HG03025 (cell line): Measurements from ENCODE around the gene TIPRL.
"Not testable (repeated sequence)": the region's sequence is repeated elsewhere in the genome, so short reads cannot be mapped to it uniquely, and the experiment has no call there.

Experiments used
- ATAC-seq: cut with Tn5 transposase; IDR thresholded peaks from one replicate; pipeline ENCODE4 v1.9.1; 2021; ENCODE audit warnings: mild to moderate bottlenecking, moderate library complexity; ENCODE audit not compliant: unreplicated experiment, low FRiP score

The TIPRL gene

DNA sequence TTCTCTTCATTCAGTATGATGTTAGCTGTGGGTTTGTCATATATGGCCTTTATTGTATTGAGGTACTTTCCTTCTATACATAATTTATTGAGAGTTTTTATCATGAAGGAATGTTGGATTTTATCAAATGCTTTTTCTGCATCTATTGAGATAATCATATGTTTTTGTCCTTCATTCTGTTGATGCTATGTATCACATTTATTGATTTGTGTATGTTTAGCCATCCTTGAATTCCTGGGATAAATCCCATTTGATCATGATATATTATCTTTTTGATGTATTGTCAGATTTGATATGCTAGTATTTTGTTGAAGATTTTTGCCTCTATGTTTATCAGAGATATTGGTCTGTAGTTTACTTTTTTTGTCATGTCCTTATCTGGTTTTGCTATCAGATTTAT lies 21.1 kb upstream of the TIPRL start:
- no peak for ATAC-seq

- no peak for ATAC-seq
Observed at GRCh38 chr1:168159251-168159650, 19.5 kb upstream of the TIPRL start.

GRCh38 chr1:168159979-168160378 lies 18.8 kb upstream of the TIPRL start:
- no peak for ATAC-seq

- no peak for ATAC-seq
Observed at GRCh38 chr1:168161459-168161858, 17.3 kb upstream of the TIPRL start.

DNA sequence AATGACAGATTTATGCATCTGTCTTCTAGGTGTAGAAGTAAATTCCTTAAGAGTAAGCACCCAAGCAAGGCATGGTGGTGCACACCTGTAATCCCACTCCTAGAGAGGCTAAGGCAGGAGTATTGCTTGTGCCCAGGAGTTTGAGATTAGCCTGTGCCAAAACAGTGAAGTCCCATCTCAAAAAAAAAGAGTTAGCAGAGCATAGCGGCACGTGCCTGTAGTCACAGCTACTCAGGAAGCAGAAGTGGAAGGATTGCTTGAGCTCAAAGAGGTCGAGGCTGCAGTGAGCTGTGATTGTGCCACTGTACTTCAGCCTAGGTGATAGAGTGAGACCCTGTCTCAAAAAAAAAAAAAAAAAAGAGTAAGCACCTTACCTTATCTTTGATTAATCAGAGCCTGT lies 15.1 kb upstream of the TIPRL start:
- no peak for ATAC-seq

GRCh38 chr1:168164771-168165170 lies 14.0 kb upstream of the TIPRL start:
- ATAC-seq, result no peak

DNA sequence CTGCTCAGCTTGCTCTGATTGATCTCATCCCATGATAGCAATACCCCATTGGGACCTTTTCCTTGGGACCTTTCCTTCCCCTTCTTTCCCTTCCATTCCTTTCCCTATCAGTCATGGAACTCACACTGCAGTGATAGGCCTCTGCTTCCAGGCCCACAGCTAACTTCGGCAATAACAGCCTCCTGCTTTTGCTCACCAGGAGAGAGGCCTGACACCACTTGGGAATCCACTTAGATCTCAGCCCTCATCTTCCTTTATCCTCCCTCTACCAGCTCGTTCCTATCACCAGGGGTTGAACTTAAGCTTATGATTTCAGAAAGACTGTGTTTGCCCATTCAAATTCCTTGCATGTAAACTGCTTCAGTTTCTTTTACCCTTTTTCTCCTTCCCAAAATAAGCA lies 11.0 kb upstream of the TIPRL start:
- no peak for ATAC-seq

DNA sequence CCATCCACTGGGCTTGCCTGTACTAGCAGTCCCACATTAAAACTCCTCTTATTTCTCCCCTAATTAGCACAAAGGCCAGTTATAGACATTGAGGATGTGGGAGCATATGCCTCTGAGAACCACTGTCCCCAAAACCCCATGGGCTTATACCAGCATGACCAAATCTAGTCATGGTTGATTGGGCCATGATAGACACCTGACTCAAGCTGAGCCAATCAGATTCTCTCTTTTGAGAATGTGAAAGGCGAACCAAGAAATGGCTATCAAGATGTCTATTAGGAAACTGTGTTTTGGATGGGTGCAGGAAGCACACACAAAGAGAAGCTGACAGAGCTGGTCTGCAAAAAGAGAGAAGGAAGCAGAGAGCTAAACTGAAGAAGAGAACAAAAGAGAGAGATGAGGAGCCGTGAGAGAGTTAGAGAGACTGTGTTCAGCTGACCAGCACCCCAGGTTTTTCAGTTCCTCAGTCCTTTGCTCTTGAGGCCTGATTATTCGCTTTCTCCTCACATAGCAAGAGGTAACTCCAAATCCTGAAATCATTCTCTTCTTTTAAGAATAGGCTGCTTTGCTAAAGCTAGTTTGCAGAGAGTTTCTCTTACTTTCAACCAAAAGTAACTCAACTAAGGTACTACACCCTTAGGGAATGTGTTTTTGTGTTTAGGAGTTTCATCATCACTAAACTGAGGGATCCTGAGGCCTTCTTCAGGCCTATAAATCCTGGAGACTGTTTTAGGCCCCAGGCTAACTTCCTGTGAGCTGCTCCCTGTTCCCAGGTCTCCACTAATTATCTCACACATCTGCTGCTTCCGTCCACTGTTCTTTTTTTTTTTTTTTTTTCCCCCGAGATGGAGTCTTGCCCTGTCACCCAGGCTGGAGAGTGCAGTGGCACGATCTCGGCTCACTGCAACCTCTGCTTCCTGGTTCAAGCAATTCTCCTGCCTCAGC lies 7.9 kb upstream of the TIPRL start:
- ATAC-seq, result no peak

DNA sequence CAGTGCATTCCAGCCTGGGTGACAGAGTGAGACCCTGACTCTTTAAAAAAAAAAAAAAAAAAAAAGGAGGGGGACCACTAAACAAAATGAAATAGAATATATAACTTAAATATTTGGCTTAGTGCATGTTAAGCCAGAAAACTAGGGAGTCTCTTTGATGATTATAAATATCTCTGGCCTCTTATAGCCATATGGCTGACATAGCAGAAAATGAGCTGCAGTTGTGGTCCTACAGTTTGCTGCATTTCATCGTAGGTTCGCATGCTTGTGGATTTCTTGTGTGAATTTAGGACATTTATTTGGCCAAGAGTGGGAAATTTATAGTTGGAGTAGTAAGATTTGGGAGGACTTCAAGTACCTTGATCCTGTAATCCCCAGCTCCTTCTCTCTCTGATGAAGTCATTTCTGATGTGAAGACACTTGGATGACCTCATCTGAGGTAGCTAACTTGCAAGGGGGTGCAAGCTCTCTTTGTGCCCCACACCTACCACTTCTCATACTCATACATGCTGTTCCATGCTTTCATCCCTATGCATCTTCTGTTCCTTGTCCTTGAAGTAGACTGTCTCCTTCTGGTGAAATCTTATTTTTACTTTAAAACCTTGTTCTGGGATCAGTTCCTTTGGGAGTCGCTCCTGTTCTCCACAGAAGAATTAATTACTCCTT lies 6.4 kb upstream of the TIPRL start:
- no peak for ATAC-seq

GRCh38 chr1:168178227-168178637 lies 530 bp upstream of the TIPRL start:
- no peak for ATAC-seq

DNA sequence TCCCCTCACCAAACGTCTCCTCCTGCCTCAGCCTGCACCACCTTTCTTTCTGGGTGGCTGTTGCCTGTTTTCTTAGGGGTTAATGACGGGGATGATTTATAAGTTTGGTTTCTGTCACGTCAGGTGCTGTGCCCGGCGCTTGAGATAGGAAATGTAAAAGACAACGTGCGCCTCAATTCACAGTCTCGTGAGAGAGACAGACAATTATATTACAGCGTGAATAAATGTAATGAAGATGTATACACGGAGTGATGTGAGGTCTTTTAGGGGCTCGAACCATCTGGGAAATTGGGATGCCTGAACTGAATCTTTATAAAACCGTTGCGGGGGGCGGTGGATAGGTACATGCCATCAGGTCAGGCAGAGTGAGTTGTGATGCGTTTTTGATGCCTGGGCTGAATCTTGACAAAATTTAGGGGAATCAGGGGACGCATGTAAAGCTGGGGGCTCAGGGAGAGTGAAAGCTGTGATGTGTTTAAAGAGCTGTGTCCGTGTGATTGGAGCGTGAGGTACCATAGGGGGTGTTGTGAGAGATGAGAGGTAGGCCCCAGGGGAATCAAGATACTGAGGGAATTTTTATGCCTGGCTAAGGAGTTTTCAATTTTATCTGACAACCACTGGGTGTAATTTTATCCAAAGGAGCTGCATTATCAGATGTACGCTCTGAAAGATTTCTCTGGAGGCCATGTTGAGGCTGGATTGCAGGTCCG lies 831 bp downstream of the TIPRL start:
- ATAC-seq, result no peak

DNA sequence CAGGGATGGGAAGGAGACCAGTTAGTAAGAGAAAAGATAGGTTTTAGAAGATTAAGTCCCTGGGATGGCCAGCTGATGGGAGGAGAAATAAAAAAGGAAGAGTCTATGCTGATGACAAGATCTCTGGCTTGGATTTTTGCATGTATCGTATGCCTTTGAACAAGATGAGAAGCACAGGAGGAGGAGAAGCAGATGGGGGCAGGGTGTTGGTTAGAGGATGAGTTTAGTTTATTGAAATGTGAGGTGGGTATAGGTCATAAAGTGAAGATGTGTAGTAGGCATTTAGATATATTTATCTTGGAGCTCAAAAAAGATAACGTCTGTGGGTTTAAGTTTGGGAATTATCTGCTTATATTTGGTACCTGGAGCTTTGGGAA lies 1.4 kb downstream of the TIPRL start:
- no peak for ATAC-seq

- ATAC-seq, result not testable (repeated sequence)
Observed at GRCh38 chr1:168181063-168181720, 2.4 kb downstream of the TIPRL start.

DNA sequence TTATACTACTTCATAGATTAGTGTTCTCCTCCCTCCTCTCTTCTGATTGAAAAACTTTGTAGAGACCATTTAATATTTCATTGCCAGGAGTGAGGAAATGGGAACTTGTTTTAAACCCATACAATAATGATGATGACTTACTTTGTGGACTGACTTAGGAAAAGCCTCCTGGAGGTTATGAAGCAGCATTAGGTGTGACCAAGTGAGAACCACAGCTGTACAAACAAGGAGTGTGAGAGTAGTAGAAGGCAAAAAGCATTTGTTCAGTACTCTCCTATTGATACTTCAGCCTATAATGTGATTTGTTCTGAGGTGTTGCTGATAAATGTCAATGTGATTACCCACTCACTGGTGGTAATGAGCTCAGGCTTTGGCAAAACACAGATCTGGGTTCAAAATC lies 8.4 kb downstream of the TIPRL start:
- ATAC-seq, result no peak

- no peak for ATAC-seq
Observed at GRCh38 chr1:168190403-168190802, 11.6 kb downstream of the TIPRL start.

- ATAC-seq, result no peak
Observed at GRCh38 chr1:168195199-168196135, 16.7 kb downstream of the TIPRL start.

DNA sequence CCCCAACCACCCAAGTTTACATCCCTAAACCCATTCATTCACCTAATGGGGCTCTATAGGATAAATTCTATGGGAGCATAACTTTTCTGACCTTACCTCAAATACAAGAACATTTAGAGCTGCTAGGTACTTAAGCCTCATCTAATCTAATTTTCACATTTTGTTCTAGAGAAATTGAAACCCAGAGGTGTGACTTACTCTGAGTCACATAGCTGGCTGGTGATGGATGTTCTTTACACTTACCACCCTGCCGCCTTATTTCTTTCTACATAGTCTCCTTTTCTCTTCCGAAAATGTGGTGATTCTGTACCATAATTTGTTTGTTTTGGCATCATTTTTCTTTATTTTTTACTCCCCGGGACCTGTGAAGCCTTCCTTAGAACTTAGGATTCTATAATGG lies 20.3 kb downstream of the TIPRL start:
- no peak for ATAC-seq

- no peak for ATAC-seq
Observed at GRCh38 chr1:168202941-168203654, 24.3 kb downstream of the TIPRL start.

DNA sequence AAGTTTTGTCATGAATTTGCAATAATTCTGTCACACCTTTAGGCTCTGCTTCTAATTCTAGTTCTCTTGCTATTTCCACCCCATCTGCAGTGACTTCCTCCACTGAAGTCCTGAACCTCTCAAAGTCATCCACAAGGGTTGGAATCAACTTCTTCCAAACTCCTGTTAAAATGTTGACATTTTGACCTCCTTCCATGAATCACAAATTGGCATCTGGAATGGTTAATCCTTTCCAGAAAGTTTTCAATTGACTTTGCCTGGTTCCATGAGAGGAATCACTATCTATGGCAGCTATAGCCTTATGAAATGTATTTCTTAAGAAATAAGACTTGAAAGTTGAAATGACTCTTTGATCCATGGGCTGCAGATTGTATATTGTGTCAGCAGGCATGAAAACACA lies 27.3 kb downstream of the TIPRL start:
- ATAC-seq, result no peak
